Inferior parietal cortex (tissue), 1 donor: ENCODE results near the gene ITGB8.

Experiments
- DNase-seq: peaks from one replicate; pipeline ENCODE4 v3.0.0-alpha.2; 2016; ENCODE audit errors: extremely low spot score

ITGB8 gene

DNA sequence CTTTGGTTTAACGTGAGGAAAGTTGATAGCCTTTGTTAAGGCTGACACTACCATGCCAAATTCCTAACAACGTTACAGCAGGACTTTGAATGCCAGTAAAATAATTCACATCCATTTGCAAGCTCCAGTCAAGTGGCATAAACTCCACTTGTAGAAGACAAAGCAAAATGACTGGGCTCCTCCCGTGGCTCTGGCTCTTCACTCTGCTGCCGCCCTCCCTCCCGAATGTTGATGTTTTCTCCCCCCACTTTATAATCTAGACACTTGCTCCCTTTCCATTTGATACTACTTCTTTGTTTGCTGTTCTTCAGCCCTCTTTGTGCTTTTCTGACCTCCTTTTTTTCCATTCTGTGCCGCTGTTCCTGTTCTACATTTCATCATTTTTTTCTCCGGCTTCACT is 22.8 kb upstream of the ITGB8 start:
- no peak for DNase-seq

DNA sequence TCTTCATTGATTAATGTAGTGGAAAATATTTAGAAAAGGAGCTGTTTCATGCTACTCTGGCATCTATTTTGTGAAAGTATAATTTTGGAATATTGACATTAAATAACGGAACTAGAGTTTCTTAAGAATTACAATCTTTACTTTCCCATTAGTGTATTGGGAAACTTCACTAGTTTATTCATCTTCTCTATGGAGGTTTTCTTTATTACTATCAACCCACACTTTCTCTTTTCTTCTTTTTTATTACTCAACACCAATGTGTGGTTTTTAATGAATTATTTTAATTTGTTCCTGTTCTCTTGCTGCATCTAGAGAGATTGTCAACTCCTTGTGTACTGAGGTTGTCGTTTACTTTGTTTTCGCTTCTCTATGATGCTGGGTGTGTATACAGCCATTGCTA is 20.4 kb upstream of the ITGB8 start:
- DNase-seq: no peak

DNA sequence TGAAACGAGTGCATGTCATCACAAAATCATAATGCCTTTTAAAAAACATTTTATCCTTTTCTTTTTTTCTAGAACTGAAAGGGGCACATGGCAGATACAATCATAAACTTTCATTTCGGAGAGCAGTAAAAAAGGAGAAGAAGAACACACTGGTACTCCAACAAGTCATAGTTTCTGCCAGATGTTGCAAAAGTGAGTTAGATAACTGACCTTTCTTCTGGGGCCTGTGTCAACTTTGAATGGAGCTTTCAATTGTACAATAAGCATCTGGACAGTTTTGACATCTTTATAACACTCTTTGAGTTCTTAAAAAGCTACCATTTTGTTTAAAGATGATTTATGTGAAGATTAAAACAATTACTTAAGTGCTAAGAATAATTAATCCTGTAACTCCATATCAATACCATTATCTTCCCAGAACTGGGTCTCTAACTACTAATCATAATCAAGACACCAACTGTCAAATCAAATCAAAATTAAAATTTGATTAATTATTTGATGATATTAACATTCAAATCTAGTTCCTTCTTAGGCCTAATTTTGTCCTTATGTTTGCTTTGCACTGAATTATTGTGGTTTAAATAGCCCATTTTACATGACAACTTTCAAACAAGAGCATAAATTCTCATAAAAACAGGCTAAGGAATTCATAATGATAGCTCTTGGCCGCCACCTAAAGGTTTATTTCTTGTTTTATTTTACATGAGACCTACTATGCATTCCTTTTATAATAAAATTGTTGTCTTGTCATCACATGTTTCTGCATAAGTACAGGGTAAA is 19.5 kb upstream of the ITGB8 start:
- peak; percentile 75 for DNase-seq

DNA sequence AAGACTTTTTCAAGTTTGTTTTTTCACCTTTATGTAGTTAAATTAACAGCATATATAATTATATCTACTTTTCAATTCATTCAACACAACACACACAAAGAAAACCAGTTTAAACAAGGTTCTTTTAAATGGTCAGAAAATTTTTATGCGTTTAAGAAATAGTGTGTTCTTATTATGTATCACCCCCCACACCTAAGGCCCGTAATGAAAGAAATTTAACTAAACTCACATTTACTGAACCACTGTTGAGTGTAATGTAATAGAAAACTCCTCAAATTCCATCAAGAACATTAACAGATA is 19.0 kb upstream of the ITGB8 start:
- no peak for DNase-seq

DNA sequence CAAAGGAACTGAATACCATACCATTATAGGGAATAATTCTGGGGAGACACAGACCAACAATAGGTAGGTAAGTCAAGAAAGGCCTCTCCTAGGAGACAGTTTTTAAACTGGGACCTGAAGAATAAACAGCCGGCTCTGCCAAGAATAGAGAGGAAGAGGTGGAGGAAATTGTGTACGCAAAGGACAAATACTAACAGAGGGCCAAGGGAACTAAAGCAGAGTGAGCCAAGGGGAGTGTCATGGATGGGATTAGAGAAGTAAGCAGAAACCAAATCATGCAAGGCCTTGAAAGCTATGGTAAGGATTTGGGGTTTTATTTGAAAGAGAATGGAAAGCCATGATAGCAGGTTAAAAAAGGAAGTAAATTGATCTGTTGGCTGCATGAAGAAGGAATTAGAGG is 18.1 kb upstream of the ITGB8 start:
- DNase-seq: no peak

DNA sequence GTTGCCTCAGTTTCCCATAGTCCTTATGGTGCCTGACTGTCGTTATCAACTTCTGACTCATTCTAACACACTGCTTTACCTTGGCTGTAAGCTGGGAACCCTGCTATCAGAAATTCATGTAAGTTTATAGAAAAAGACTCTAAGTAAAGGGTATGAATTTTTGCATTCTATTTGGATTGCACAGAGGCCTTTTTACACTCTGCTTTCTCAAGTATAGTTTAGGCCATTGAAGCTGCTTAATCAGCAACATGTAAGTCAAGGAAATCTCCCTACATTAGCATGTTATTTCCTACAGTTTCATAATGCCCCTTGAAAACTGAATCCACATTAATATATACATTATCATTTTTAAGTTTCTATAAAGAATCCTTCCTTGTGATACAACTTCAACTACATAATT is 17.1 kb upstream of the ITGB8 start:
- no peak for DNase-seq

DNA sequence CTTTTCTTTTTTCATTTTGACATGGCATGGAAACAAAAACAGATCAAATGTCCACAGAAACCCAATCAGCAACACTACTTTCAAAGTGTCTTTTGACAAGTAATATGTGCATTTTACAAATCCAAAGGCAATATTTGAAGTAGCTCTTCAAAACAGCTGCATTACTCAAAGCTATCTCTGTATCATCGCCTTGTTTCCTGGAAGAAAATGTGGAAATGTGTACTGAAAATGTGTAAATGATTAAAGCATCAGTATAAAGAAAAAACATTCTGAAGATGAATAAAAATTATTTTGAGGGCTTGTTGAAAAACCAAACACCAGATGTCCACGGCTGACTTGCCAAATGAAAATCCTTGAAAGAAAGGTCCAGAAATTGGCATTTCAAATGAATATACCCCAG is 16.5 kb upstream of the ITGB8 start:
- DNase-seq: no peak

DNA sequence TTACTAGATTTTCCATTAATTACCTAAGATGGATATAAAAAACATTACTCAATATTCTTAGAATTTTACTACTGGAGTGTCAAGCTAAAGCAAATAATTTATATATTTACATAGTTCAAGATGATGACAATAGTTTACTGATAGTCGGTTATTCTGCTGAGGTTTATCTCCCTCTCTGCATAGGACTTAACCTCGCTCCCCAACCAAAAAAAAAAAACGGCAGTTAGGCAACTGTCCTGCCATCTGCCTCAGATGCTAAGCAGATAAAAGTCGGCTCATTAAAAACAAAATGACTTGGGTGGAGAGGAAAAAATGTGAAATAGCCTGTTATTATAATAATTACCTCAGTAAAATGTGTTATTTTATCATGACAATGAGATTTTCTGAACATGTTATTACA is 14.0 kb upstream of the ITGB8 start:
- DNase-seq: no peak

DNA sequence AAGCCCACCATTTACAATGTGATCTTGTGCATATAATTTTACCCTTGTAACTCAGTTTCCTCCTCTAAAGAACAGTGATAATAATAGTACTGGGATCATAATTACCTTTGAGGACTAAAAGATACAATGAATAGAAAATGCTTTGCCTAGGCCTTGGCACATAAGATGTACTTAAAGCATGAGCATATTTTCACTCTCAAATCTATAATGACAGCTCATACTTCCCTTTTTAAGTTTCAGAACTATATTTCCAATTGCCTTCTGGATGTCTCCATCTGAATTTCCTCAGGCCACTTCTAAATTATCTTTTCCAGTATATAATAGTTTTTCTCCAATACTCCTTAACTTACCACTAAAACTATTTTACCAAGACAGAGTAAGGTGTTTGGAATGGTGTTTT is 13.3 kb upstream of the ITGB8 start:
- DNase-seq: no peak

DNA sequence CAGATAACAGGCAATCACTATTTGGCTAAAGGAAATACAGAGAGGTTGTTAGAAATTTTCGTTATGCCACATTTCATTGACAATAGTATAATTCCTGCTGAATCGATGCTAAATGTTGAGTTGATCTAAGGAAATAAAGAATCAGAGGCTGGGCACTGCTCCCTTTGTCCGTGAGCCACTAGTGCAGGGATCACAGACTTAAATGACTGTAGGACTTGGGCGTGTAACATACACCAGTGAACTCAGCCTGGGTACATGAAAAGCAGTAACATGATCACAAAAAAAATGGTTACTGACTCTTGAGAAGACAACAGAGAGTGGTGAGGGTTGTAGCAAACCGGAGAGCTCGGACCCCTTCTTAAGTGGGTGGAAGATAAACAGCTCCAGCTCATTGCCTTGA is 11.8 kb upstream of the ITGB8 start:
- DNase-seq: no peak

DNA sequence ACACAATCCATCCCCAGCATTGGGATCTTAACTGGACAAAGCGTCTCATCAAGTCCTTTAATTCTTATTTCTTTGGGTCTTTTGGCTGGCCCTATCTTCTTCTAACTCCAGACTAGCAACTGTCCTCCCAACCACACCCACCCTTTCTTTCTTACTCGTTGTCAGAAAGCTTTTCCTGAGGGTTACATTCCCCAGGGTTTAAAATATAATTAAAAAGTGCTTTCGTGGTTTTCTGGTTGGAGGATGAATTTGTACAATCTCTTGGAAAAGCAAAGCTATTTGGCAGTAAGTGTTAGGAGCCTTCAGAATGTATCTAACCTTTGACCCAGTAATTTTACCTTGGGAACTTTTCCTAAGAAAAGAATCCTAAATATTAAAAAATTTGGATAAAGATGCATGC is 10.4 kb upstream of the ITGB8 start:
- DNase-seq: no peak

DNA sequence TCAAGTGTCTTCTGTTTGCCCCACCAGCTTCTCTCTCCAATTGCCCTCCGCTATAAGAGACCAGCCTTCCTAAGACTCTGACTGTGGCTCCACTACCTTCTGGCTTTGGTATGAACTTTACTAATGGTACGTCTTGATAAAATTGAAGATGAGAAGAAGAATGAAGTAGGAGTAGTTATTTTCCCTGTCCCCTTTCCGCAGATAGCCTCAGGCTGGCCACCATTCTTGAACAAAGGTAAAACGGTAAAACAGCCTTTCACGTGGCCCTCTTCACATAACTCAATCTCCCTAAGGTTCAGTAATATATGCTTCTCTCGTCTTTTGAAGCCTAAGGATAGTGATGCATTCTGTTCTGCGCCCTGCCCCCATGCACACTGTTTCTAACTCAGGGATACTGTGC is 9.9 kb upstream of the ITGB8 start:
- DNase-seq: no peak

DNA sequence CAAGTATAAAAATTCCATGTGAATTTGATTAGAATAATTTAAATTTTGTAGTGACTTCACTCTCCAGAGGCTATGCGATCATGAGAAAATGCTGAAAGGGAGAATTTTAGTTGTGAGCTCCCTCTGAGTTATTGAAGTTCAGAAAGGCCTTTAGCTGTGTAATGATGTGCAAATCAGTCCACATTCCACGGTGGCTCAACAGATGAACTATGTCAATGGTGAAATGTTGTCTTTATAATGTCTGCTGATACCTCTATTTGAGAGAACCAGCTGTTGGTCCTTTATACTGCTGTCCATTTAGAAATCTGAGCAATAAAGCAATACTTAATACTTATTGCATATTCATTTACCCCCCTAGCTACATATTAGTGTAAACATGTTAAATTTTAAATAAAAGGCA is 7.1 kb upstream of the ITGB8 start:
- DNase-seq: no peak

DNA sequence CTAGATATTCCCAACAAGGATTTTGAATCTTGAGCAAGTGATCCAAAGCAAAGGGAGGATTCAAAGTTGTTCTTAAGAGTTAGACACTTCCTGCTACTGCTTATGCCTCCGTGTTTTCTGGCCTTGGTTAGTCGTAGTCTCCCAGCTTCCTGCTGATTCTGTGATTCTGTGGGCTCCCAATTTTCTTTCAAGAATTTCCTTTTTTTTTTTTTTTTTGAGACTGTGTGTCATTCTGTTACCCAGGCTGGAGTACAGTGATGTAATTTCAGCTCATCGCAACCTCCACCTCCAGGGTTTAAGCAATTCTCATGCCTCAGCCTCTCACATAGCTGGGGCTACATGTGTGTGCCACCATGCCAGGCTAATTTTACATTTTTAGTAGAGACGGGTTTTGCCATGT is 4.4 kb upstream of the ITGB8 start:
- DNase-seq: no peak

DNA sequence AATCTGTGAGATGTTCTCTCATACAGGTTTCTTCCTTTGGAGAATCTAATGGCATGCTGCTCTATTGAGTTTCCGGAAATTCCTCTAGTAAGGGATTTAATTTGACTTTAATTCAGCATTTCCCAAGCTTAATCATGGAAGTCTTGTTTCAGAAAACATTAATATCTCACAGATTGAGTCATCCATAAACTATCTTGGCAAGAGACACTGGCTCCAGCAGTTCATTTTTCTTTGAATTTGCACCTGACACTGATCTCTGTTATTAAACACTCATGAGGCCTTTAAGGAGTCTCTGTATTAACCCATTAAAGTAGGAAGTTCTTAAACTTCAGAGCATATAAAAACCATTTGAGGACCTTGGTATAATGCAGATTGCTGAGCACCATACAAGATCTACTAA is 3.6 kb upstream of the ITGB8 start:
- no peak for DNase-seq

DNA sequence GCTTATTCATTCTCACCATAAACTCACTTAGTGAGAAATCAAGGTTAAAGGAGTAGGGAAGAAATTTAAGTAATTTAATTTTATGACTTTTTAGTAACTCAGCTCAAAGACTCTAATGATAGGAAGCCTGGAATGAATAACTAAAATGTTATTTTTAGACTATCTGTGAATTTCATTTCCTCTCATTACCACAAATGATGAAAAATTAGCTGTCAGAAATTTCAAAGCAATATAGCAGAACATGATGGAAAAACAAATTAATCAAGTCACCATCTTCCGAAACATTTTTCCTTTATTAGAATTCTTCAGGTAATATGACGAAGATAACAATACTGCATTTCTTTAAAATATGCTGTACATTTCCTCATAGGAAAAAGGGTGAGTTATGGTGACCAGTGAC is 2.7 kb upstream of the ITGB8 start:
- DNase-seq: no peak

DNA sequence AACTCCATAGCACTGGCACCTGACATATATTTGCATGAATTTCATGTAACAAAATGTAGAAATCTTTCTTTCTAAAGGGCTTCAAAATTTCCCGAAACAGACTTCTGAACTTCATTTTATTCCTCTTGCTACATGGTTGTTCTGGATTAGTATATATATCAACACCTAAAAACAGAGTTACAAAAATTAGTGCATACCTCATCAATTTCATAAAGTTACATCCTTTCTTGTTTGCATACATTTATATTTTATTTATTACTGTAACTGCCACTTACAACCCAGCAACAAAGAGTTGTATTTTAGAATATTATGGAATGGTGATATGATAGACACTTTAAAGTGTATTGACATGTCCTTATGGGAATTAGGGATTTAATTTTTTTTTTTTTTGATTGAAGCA is 2.0 kb upstream of the ITGB8 start:
- no peak for DNase-seq

DNA sequence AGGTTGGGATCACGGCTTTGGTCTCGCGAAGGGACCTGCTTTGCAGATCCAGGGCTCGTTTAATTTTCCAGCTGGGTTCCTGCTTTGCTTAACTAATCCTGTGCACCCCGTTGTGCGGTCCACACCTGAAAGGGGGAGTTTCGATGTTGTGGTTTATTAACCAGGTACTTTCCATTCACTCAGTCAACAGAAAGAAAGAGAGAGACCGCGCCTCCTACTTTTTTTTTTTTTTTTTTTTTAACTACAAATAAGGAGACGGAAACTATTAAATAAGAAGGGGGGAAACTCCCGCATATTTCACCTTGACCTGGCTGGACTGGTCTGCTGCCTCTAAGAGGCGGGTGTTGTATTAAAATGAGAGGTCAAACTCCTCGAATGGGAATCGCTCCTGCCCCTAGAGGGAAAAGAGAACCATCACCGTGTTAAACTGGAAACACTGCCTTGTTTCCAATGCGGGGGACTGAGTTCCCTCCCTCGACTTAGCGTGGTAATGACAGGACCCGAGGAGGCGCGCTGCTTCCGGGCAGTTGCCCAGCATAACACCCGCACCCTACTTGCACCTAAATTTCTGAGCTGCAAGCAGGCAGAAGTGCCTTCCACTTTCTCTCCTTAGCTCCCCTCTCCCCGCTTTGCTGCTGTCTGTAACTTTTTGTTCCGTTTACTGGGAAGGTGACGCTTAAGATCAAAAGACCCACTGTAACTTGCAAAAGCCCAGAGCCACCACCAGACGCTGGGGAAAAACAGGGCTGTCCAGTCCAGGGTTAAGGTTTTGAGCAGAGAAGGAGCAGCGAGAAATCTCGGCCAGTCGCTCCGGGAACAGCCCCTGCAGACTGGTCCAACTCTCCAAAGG is 1.1 kb upstream of the ITGB8 start:
- peak; percentile 81 for DNase-seq

DNA sequence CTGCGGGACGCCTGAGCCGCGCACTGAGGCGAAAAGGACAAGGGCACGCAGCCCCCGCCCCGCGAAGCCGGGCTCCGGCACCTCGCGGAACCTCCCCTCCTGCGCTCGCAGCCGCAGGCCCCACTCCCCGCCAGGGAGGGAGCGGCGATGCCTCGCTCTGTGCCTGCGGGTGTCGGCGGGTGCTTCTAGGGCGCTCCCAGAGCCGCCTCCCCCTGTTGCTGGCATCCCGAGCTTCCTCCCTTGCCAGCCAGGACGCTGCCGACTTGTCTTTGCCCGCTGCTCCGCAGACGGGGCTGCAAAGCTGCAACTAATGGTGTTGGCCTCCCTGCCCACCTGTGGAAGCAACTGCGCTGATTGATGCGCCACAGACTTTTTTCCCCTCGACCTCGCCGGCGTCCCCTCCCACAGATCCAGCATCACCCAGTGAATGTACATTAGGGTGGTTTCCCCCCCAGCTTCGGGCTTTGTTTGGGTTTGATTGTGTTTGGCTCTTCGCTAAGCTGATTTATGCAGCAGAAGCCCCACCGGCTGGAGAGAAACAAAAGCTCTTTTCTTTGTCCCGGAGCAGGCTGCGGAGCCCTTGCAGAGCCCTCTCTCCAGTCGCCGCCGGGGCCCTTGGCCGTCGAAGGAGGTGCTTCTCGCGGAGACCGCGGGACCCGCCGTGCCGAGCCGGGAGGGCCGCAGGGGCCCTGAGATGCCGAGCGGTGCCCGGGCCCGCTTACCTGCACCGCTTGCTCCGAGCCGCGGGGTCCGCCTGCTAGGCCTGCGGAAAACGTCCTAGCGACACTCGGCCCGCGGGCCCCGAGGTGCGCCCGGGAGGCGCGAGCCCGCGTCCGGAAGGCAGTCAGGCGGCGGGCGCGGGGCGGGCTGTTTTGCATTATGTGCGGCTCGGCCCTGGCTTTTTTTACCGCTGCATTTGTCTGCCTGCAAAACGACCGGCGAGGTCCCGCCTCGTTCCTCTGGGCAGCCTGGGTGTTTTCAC is 519 bp downstream of the ITGB8 start:
- peak; percentile 84 for DNase-seq

DNA sequence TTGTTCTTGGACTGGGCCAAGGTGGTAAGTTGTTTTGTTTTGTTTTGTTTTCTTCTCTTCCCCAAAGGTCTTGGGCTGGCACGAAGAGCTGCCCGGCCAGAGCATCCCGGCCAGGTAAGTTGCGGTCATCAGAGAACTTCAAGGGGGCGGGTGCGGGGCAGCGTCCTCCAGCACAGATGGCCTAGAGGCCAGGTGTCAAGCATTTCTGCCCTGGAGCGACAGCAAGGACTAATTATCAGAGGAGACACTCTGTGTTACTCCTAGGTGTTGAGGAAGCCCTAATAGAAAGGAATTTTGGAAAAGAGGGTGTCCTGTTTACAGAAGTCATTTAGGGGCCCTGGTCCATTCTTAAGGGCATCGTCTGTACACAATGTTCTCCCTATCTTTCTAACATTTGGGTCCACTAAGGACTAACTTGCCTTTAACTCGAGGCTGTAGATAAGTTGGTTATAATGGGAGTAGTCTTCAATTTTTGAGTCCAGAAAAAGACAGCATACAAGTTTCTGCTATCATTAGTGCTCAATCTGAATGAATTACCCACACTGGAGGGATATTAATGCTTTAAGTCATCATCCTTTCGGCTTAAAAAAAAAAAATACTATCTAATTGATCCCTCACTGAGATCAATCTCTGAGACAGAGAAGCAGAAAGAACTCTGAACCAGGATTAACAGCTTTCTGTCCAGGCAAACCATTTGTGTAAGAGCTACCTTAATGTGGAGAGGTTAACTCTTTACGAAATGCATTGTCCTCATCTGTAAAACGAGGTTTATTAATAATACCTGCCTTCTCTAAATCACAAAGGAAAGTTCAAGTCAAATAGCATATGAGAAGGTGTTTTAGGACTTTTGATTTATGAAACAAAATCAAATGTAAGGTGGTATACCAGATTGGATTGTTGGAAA is 1.5 kb downstream of the ITGB8 start:
- peak; percentile 38 for DNase-seq

DNA sequence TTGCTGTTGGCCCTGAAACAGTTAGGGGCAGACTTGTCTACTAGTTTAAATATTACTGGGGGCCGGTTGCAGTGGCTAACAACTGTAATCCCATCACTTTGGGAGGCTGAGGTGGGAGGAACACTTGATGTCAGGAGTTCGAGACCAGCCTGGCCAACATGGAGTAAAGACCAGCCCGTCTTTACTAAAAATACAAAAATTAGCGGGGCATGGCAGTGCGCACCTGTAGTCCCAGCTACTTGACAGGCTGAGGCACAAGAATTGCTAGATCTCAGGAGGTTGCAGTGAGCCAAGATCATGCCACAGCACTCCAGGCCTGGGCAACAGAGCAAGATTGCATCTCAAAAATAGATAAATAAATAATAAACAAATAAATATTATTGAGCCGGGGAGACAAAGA is 7.6 kb downstream of the ITGB8 start:
- DNase-seq: no peak
